ENCODE data around the gene ABCA1. TPM values are rescaled to one million over a fixed set of nuclear protein-coding genes. Genes with fewer than 3 reads are reported as not detected.

Gene ABCA1
- total and polyA plus RNA-seq, 2 of the 13 experiments (the other 11 are each of a cell fraction or from before 2014, with no cell fraction given): 26.8 to 63.8 TPM

DNA sequence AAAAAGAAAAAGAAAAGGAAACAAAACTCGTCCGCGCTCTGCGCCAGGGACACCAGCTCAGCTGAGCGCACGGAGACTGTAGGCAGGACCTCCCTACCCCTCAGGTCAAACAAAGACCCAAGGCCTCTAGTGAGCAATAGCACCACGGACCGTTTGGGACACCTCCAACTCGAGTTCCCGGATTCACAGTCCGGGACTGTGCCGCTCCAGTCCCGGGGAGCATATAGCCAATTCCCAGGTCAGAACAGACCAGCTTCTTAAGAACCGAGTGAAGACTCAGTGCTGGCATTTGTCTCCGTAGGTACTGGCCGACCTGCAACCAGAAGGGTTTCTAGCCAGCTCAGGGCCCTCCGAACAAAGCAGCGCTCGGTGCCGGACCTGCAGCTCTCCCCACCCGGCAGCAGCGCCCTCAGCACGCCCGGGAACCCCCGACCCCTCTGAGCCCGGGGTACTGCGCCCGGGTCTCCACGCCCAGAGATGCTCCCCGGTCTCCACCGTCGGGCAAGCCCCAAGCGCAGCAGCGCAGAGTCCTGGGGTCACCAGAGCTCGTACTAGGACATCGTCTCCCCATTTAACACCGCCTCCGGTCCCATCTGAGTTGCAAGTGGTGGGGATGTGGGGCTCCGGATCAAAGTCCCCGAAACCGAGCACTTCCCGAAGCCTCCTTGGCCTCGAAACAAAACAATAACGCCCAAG, 591 bp downstream of the ABCA1 start (continued):
- TF ChIP-seq ZNF569 (CRISPR knock-in tag; IDR thresholded peaks at IDR 0.05; ENCODE audit: borderline replicate concordance) (no peak), ZNF660 (CRISPR knock-in tag; IDR thresholded peaks at IDR 0.05; ENCODE audit: borderline replicate concordance, low read depth) (no peak), ZNF790 (CRISPR knock-in tag; IDR thresholded peaks at IDR 0.05; ENCODE audit: borderline replicate concordance) (no peak), ZNF761 (CRISPR knock-in tag; conservative IDR thresholded peaks at IDR 0.05) (no peak), ARNTL (CRISPR knock-in tag; IDR thresholded peaks at IDR 0.05) (no peak; the same call in 1 of the 2 replicates), ZSCAN20 (CRISPR knock-in tag; IDR thresholded peaks at IDR 0.05; ENCODE audit: borderline replicate concordance) (0 out of 2 replicates have a peak, but pooled peaks have one; percentile 9), ZNF605 (CRISPR knock-in tag; IDR thresholded peaks at IDR 0.05) (no peak), TCF7L2 (IDR thresholded peaks at IDR 0.05; ENCODE audit: low read depth, low read length) (no peak), U2AF1 (optimal IDR thresholded peaks at IDR 0.05; ENCODE audit: low read depth, low read length) (no peak), ZNF207 (IDR thresholded peaks at IDR 0.05; ENCODE audit: borderline replicate concordance) (no peak), ZNF224 (CRISPR knock-in tag; IDR thresholded peaks at IDR 0.05) (peak; percentile 1; the same call in 1 of the 2 replicates), ZNF703 (CRISPR knock-in tag; IDR thresholded peaks at IDR 0.05; ENCODE audit: borderline replicate concordance) (no peak), CHD2 (IDR thresholded peaks at IDR 0.05; ENCODE audit: low read depth, low read length) (no peak), LBX2 (CRISPR knock-in tag; IDR thresholded peaks at IDR 0.05; ENCODE audit: borderline replicate concordance) (no peak), ZNF180 (CRISPR knock-in tag; IDR thresholded peaks at IDR 0.05; ENCODE audit: borderline replicate concordance, low read depth) (no peak), ZNF746 (CRISPR knock-in tag; IDR thresholded peaks at IDR 0.05) (no peak), SCMH1 (CRISPR knock-in tag; IDR thresholded peaks at IDR 0.05; ENCODE audit: borderline replicate concordance) (no peak), ZNF12 (CRISPR knock-in tag; IDR thresholded peaks at IDR 0.05) (no peak), GABPA (IDR thresholded peaks at IDR 0.05; ENCODE audit: low read depth, low read length) (no peak), GABPA (CRISPR knock-in tag; IDR thresholded peaks at IDR 0.05; ENCODE audit: low read depth) (no peak), CENPT (CRISPR knock-in tag; IDR thresholded peaks at IDR 0.05; ENCODE audit: low read depth) (no peak), BATF2 (CRISPR knock-in tag; IDR thresholded peaks at IDR 0.05) (no peak)
- TF ChIP-seq, protein P1, sequence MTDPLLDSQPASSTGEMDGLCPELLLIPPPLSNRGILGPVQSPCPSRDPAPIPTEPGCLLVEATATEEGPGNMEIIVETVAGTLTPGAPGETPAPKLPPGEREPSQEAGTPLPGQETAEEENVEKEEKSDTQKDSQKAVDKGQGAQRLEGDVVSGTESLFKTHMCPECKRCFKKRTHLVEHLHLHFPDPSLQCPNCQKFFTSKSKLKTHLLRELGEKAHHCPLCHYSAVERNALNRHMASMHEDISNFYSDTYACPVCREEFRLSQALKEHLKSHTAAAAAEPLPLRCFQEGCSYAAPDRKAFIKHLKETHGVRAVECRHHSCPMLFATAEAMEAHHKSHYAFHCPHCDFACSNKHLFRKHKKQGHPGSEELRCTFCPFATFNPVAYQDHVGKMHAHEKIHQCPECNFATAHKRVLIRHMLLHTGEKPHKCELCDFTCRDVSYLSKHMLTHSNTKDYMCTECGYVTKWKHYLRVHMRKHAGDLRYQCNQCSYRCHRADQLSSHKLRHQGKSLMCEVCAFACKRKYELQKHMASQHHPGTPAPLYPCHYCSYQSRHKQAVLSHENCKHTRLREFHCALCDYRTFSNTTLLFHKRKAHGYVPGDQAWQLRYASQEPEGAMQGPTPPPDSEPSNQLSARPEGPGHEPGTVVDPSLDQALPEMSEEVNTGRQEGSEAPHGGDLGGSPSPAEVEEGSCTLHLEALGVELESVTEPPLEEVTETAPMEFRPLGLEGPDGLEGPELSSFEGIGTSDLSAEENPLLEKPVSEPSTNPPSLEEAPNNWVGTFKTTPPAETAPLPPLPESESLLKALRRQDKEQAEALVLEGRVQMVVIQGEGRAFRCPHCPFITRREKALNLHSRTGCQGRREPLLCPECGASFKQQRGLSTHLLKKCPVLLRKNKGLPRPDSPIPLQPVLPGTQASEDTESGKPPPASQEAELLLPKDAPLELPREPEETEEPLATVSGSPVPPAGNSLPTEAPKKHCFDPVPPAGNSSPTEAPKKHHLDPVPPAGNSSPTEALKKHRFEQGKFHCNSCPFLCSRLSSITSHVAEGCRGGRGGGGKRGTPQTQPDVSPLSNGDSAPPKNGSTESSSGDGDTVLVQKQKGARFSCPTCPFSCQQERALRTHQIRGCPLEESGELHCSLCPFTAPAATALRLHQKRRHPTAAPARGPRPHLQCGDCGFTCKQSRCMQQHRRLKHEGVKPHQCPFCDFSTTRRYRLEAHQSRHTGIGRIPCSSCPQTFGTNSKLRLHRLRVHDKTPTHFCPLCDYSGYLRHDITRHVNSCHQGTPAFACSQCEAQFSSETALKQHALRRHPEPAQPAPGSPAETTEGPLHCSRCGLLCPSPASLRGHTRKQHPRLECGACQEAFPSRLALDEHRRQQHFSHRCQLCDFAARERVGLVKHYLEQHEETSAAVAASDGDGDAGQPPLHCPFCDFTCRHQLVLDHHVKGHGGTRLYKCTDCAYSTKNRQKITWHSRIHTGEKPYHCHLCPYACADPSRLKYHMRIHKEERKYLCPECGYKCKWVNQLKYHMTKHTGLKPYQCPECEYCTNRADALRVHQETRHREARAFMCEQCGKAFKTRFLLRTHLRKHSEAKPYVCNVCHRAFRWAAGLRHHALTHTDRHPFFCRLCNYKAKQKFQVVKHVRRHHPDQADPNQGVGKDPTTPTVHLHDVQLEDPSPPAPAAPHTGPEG (CRISPR knock-in tag; IDR thresholded peaks at IDR 0.05): no peak
